Measurements from ENCODE around the gene BTBD1.

- TF ChIP-seq CTCF (IDR thresholded peaks at IDR 0.05; ENCODE audit: insufficient read depth, low read length) (no peak), POLR2AphosphoS5 (IDR thresholded peaks at IDR 0.05; ENCODE audit: low read depth) (no peak), GABPA (IDR thresholded peaks at IDR 0.05; ENCODE audit: low read depth) (no peak), REST (IDR thresholded peaks at IDR 0.05; ENCODE audit: insufficient replicate concordance, low read depth) (no peak), SPI1 (IDR thresholded peaks at IDR 0.05; ENCODE audit: borderline replicate concordance, low read depth) (no peak)
These were observed 37.0 kb downstream of the BTBD1 start for GRCh38 chr15:83030021-83030420.

Data from HL-60 (cell line).